ENCODE data around the gene SLC13A2.
"Not testable (repeated sequence)": the region's sequence is repeated elsewhere in the genome, so short reads cannot be mapped to it uniquely, and the experiment has no call there.

SLC13A2 gene

GRCh38 chr17:28473542-28473941, at the start of gene SLC13A2:
TSS of gene SLC13A2 (plus strand) at chr17:28473644. CDS start at chr17:28473713, 69 bp downstream.
- no peak for DNase-seq (ENCODE audit: low read depth)

DNA sequence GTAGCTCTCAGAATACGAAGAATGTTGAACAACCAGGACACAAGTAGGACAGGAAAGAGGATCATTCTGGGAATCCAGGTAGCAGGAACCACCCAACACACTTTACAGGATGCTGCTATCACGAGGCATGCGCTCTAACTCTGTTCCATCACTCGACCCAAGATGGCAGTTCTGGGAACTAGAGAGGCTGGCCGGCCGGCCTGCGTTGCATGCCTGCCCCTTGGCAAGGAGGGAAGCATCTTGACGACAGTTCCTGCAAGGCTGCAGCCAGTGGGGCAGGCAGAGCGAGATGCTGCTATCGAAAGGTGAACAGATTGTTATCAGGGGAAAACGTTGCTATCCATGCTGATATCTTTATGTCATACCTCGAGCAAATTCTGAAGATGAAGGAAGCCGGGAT, 48.2 kb upstream of the SLC13A2 start:
- DNase-seq (ENCODE audit: low read depth): no peak

- no peak for DNase-seq (ENCODE audit: low read depth)
These were observed 47.3 kb upstream of the SLC13A2 start for GRCh38 chr17:28426081-28426519.

DNA sequence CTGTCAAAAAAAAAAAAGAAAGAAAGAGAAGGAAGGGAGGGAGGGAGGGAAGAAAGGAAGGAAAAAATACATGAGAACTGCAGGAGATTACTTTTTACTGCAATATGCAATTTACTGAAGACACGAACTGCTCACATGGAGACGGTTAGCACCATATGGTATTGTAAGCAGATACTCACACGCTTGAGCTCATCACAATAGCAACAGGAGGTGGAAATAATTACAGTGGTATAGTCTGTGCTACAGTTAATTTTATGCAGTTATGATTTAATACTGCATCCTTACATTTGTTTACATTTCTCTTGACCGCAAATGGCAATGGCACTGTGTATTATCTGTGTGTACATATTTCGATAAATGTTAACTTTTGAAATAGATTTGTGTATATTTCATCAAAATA, 46.1 kb upstream of the SLC13A2 start:
- no peak for DNase-seq (ENCODE audit: low read depth)

GRCh38 chr17:28427982-28428381, 45.5 kb upstream of the SLC13A2 start:
- not testable (repeated sequence) for DNase-seq (ENCODE audit: low read depth)

GRCh38 chr17:28433721-28434120, 39.7 kb upstream of the SLC13A2 start:
- DNase-seq (ENCODE audit: low read depth): no peak

GRCh38 chr17:28434326-28434725, 39.1 kb upstream of the SLC13A2 start:
- not testable (repeated sequence) for DNase-seq (ENCODE audit: low read depth)

GRCh38 chr17:28443901-28444638, 29.4 kb upstream of the SLC13A2 start:
- no peak for DNase-seq (ENCODE audit: low read depth)

- no peak for DNase-seq (ENCODE audit: low read depth)
These were observed 26.6 kb upstream of the SLC13A2 start for GRCh38 chr17:28446716-28447395.

GRCh38 chr17:28447396-28447760, 26.1 kb upstream of the SLC13A2 start:
- no peak for DNase-seq (ENCODE audit: low read depth)

- no peak for DNase-seq (ENCODE audit: low read depth)
These were observed 23.6 kb upstream of the SLC13A2 start for GRCh38 chr17:28449859-28450258.

GRCh38 chr17:28457890-28458289, 15.6 kb upstream of the SLC13A2 start:
- DNase-seq (ENCODE audit: low read depth): no peak

- not testable (repeated sequence) for DNase-seq (ENCODE audit: low read depth)
These were observed 14.6 kb upstream of the SLC13A2 start for GRCh38 chr17:28458881-28459280.

GRCh38 chr17:28460901-28461300, 12.5 kb upstream of the SLC13A2 start:
- DNase-seq (ENCODE audit: low read depth): no peak

DNA sequence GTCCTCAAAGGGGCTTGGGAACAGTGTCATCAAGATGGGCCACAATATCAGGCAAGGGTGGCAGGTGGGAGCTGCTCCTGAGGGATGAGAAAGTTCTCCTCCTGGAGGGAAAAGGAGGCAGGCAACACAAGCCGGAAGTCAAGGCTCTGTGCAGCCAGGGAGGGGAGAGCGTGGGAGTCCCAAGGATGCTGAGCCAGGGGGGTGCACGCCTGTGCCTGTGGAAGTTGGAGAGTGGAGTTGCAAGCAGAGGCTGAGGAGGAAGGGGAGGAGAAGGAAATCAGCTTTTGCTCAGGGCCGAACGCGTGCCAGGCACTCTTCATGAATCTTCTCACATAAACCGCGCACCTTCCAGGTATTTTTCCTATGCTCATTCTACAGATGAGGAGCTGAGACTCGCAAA, 7.4 kb upstream of the SLC13A2 start:
- DNase-seq (ENCODE audit: low read depth): no peak

DNA sequence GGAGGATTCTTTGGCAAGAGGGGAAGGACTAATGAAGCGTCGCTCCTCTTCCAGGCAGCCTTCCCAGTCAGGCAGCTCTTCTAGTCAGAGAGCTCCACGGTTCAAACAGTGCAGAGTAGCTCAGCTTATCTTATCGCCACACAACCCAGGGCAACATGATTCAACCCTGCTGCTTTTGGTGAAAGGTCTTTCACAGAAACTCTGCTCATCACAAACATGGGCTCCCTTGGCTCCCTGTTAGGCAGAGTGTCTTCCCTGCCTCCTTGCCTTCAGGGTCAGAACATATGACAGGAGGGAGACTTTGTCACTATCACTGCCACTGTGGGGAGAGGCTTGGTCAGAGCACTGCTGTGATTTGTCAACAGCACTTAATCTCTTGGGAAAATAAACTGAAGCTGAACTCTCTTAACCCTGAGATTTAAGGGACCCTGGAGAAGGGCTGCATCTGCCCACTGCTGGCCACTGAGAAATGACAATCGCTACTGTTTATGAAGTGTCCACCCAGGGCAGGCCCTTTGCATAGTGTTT, 6.9 kb upstream of the SLC13A2 start:
- DNase-seq (ENCODE audit: low read depth): no peak

DNA sequence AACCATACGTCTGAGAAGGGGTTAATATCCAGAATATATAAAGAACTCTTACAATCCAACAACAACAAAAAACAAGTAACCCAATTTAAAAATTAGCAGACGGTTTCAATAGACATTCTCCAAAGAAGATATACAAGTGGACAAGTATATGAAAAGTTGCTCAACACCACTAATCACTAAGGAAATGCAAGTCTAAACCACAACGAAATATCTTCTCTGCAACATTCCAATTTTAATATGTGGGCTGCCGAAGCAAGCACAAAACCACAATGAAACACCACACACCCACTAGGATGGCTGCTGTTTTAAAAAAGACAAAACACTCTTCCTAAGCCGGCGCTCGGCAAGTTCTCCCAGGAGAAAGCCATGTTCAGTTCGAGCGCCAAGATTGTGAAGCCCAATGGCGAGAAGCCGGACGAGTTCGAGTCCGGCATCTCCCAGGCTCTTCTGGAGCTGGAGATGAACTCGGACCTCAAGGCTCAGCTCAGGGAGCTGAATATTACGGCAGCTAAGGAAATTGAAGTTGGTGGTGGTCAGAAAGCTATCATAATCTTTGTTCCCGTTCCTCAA, 5.9 kb upstream of the SLC13A2 start:
- DNase-seq (ENCODE audit: low read depth): peak; percentile 68

- DNase-seq (ENCODE audit: low read depth): not testable (repeated sequence)
These were observed 5.3 kb upstream of the SLC13A2 start for GRCh38 chr17:28468033-28468735.

DNA sequence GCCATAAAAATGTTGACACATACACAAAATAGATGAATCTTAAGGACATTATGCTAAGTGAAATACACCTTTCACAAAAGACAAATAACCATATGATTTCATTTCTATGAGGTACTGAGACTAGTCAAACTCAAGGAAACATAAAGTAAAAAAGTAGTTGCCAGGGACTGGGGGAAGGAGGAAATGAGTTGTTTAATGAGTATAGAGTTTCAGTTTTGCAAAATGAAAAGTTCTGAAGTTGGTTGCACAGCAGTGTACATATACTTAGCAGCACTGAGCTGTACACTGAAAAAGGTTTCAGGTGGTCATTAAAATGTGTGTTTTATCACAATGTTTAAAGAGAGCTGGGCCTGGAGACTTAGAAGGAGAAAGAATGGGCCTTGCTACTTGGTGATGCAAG, 4.7 kb upstream of the SLC13A2 start:
- no peak for DNase-seq (ENCODE audit: low read depth)

GRCh38 chr17:28469376-28469775, 4.1 kb upstream of the SLC13A2 start:
- no peak for DNase-seq (ENCODE audit: low read depth)

GRCh38 chr17:28470266-28470913, 3.1 kb upstream of the SLC13A2 start:
- no peak for DNase-seq (ENCODE audit: low read depth)

GRCh38 chr17:28470914-28471366, 2.5 kb upstream of the SLC13A2 start:
- DNase-seq (ENCODE audit: low read depth): no peak
